Stimulated activated CD8-positive, alpha-beta memory T cell treated with anti-CD3 and anti-CD28 coated beads, Interleukin-2, amount 100 ng/mL, for 48 hours (primary cell): ENCODE measurements around the gene CLMN.
A peak's percentile ranks its signal among the peaks of the same experiment; 100 is the strongest.

Source experiments
- DNase-seq, 2 donors: peaks; one replicate each; pipeline ENCODE4 v3.0.0-alpha.2; 2020; ENCODE audit warnings: low read depth in 2 of 2

CLMN gene

GRCh38 chr14:95319312-95320077, at the start of gene CLMN:
TSS of gene CLMN (minus strand) at chr14:95319908. CDS start at chr14:95319792, 116 bp downstream.
- DNase-seq: peak in 1 of 2 donors; percentile 5

- DNase-seq: no peak
Observed at GRCh38 chr14:95365401-95365800, 45.7 kb upstream of the CLMN start.

GRCh38 chr14:95364481-95365209, 44.9 kb upstream of the CLMN start:
- DNase-seq: no peak

GRCh38 chr14:95363468-95363954, 43.8 kb upstream of the CLMN start:
- DNase-seq: no peak

DNA sequence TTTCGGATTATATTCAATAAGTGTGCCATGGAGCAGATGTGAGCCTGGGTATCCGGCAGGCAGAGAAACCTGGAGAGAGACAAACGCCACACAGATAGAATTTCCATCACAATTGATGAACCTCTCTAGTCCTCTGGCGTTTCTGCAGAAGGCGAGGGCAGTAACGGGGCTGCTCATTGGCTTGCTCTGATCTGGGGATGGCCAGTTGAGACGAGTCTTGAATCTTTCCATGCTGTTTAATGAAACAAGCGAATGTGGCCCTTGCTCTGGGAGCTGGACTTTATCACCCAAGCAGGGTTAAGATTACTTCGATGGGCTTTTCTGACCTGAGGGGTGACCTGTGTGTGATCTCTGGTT, 42.4 kb upstream of the CLMN start:
- no peak for DNase-seq

GRCh38 chr14:95361373-95362137, 41.8 kb upstream of the CLMN start:
- DNase-seq: peak; percentile 20 to 37

DNA sequence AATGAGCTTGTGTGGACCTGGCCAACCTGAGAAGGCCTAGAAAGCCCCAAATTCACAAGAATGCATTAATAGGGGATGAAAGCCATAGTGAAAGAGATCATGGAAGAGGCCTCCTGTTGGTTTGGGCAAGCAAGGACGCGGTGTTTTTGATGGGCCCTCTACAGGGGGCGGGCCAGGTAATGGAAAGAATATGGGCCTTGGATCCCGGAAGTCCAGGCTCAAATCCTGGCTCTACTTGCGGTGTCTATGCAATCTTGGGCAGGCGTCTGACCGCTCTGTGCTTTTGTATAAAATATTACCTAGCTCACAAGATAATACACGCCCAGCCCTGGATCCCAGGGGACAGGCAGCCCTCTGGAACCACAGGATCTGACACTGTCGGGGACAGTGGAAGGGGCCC, 41.1 kb upstream of the CLMN start:
- DNase-seq: no peak

DNA sequence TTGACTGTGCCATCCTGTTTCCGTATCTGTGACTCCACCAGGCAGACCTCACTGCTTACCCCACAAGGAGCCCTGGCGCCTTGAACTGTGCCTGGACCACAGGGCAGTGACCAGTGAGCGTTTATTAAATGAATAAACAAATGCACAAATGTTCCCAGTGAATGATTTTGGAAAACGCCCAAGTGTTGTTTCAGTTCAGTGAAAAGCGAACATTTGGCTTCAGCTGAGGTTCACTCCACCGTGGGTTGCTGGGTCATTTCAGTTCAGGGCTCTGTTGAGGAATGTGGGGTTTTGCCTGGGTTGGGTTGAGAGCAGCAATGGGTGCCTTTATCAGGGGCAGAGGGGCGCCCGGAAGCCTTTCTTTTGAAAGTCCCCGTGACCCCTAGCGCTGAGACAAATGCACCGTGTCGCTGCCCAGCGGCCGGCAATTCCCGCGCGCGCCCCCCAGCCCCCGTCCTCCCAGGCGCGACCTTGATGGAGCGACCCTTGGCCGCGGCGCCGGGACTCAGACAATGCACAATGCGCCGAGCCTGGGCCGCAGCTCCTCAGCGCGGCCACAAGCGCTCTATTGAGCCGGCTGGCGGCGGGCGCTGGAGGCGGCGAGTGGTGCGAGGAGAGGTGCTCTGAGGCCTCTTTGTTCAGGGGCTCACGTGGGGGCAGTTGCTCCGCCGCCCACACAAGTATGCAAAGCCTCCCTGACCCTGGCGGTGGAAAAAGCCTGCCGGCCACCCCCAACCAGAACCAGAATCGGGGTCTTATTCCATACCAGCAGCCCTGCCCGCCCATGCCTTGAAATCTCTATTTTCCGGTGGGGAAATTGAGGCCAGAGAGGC, 40.5 kb upstream of the CLMN start:
- no peak for DNase-seq

- DNase-seq: no peak
Observed at GRCh38 chr14:95356245-95356869, 36.6 kb upstream of the CLMN start.

DNA sequence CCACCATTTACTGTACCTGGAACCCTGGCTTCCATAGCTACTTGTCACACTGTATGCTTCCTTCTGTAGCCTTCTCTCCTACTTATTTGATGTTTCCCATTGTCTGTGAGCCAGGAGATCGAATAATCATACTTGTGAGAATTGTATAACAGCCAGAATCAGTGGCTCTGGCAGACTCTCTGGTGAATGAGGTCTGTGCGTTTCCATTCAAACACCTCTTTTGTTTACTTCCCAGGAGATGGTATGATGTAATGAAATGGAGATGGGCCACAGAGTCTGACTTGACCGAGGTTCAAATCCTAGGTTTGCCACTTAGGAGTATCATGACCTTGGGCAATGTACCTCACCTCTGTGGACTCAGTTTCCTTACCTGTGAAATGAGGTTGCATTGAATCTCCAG, 35.7 kb upstream of the CLMN start:
- no peak for DNase-seq

DNA sequence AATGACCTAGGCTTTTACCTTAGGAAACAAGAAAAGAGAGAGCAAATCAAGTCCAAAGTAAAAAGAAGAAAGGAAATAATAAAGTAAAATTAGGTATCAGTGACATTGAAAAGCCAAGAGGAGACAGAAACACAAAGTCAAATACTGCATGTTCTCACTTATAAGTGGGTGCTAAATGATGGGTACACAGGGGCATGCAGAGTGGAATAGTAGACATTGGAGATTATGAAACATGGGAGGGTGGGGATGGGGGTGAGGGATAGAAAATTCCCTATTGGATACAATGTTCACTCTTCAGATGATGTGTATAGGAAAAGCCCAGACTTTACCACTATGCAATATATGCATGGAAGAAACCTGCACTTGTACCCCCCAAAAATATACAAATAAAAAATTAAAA, 35.1 kb upstream of the CLMN start:
- no peak for DNase-seq

DNA sequence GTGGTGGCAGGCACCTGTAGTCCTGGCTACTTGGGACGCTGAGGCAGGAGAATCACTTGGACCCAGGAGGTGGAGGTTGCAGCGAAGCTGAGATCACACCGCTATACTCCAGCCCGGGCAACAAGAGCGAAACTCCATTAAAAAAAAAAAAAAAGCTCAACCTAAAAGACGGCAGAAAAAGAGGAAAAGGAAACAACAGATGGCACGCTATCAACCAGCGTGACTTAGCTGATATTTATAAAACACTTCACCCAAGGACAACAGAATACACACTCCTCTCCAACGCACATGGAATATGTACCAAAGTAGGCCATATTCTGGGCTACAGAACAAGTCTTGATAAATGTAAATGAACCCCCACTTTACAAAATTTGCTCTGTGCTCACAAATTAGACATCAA, 34.0 kb upstream of the CLMN start:
- DNase-seq: no peak

DNA sequence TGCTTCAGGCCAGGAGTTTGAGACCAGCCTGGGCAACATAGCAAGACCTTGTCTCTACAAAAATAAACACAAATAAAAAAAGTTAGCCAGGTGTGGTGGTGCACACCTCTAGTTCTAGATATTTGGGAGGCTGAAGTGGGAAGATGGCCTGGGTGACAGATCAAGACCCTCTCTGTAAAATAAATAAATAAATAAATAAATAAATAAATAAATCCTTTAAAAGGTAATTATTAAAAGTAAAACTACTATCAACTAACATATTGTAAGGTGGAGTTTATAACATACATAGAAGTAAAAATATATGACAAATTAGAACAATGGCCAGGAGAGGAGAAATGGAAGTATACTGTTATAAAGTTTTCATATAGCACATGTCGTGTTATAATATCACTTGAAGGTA, 33.3 kb upstream of the CLMN start:
- DNase-seq: no peak

DNA sequence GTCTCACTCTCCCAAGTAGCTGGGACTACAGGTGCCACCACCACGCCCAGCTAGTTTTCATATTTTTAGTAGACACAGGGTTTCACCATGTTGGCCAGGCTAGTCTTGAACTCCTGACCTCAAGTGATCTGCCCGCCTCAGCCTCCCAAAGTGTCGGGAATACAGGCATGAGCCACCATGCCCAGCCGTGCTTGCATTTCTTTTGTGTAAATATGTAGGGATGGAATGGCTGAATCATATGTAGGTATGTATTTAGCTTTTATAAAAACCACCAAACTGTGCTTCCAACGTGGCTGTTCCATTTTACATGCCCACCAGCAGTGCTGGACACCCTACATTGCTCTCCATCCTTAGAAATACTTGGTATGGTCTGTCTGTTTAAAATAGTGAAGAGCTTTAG, 32.8 kb upstream of the CLMN start:
- no peak for DNase-seq

- no peak for DNase-seq
Observed at GRCh38 chr14:95349241-95349640, 29.5 kb upstream of the CLMN start.

DNA sequence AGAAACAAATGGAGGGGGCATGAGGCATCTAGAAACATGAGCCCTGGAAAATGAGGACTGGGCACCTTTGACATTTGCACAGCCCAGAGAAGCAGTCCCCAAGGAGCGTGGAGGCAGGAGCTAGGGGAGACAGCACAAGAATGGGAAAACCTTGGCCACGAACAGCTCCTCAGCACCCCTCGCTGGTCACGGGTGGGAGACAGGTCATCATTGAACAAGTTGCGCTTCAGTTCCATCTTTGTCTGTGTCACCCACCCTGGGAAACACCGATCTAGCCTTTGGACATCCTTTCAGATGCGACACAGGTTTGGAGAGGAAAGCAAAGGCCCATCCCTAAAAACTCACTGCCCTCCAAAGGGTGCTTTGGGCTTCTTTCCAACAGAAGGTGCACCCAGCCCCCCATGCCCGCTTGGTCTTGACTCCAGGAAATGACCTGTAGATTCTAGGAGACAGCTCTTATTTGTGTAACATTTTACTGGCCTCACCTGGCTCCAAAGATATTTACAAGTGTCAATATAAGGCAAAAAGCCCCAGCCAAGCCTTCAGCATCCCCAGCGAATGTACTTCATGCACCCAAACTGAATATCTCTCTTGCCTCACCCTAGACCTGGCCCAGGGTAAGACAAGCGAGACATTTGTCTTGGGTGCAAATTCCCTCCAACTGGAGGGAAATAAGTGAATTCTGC, 28.8 kb upstream of the CLMN start:
- DNase-seq: no peak

DNA sequence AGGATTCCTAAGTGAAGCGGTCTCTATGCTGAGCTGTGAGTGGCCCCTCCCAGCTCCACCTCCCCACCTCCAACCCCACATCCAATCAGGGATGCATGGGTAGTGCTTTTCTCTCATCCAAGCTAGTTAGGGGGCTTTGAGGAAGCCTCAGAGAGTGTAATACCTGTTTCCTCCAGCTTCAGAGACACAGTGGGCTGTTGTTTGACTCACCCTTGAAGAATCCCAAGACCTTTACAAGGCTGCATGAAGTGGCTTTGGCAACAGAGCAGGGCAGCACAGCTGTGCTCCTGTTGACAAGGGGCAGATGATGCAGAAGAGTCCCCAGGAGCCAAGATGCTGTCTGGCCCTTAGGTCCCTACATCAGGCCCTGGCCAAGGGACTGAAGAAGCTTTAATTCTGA, 27.1 kb upstream of the CLMN start:
- no peak for DNase-seq

DNA sequence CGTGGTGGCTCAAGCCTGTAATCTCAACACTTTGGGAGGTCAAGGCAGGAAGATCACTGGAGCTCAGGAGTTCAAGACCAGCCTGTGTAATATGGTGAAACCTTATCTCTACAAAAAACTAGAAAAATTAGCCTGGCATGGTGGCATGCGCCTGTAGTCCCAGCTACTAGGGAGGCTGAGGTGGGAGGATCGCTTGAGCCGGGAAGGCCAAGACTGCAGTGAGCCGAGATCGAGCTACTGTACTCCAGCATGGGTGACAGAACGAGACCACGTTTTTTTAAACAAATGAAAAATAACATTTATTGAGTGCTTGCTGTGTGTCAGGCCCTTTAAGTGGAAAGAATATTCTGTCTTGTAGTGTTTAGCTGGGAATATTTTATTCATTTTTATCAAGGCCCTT, 26.6 kb upstream of the CLMN start:
- DNase-seq: no peak

- no peak for DNase-seq
Observed at GRCh38 chr14:95345032-95345431, 25.3 kb upstream of the CLMN start.

- no peak for DNase-seq
Observed at GRCh38 chr14:95344536-95344935, 24.8 kb upstream of the CLMN start.

- no peak for DNase-seq
Observed at GRCh38 chr14:95341564-95341963, 21.9 kb upstream of the CLMN start.
